HepG2 (cell line): ENCODE results near the gene IGSF21. TPM values are rescaled to one million over a fixed set of nuclear protein-coding genes. Genes with fewer than 3 reads are reported as not detected.
A peak's percentile ranks its signal among the peaks of the same experiment; 100 is the strongest.

Source experiments
- ATM ChIP-seq: fragments of 450-650 bp; IDR thresholded peaks from 2 replicates; pipeline ENCODE4 v1.7.1; 2017; ENCODE audit warnings: mild to moderate bottlenecking, borderline replicate concordance
- CBFB ChIP-seq: sonication (generic); formaldehyde crosslinking; IDR thresholded peaks from 2 replicates; pipeline ENCODE4 v1.4.0; 2020; ENCODE audit warnings: missing genetic modification reagents
- CBX1 ChIP-seq: IDR thresholded peaks from one replicate; pipeline ENCODE4 v1.6.1; 2016; ENCODE audit warnings: antibody characterized with exemption, low read depth
- DR1 ChIP-seq: sonication (generic); formaldehyde crosslinking; IDR thresholded peaks from 2 replicates; pipeline ENCODE4 v1.8.0; 2021; ENCODE audit warnings: mild to moderate bottlenecking, missing genetic modification reagents, inconsistent platforms
- FOXA1 ChIP-seq, 2 experiments: fragments of 450-650 bp in 1 of 2; sonication (generic) in 1 of 2; formaldehyde crosslinking in 1 of 2; IDR thresholded peaks; 2 replicates each; pipeline versions ENCODE4 v1.4.0 to v1.6.1; 2016 to 2020; ENCODE audit warnings: missing genetic modification reagents in 1 of 2
- IRF2 ChIP-seq: IDR thresholded peaks from 2 replicates; pipeline ENCODE4 v1.6.1; 2018; ENCODE audit warnings: missing genetic modification reagents, missing compliant biosample characterization
- MBD4 ChIP-seq: IDR thresholded peaks from 2 replicates; pipeline ENCODE4 v1.6.1; 2012; ENCODE audit warnings: low read length, inconsistent platforms, borderline replicate concordance
- NCOA2 ChIP-seq: sonication (generic); formaldehyde crosslinking; IDR thresholded peaks from 2 replicates; pipeline ENCODE4 v1.8.0; 2022; ENCODE audit warnings: inconsistent platforms
- NR2F1 ChIP-seq, 2 experiments: fragments of 450-650 bp in 1 of 2; formaldehyde crosslinking in 1 of 2; IDR thresholded peaks; 2 replicates each; pipeline versions ENCODE4 v1.5.0 to v1.6.1; 2016 to 2020; ENCODE audit warnings: mild to moderate bottlenecking in 1 of 2, missing compliant biosample characterization in 1 of 2, missing genetic modification reagents in 1 of 2, moderate library complexity in 1 of 2
- PRMT3 ChIP-seq: sonication (generic); formaldehyde crosslinking; IDR thresholded peaks from 2 replicates; pipeline ENCODE4 v1.8.1; 2022; ENCODE audit warnings: low read depth, mild to moderate bottlenecking, moderate library complexity, missing genetic modification reagents, borderline replicate concordance
- REL ChIP-seq: sonication (generic); formaldehyde crosslinking; conservative IDR thresholded peaks from 2 replicates; pipeline ENCODE4 v1.8.0; 2022; ENCODE audit warnings: mild to moderate bottlenecking, missing genetic modification reagents, moderate library complexity
- RFX3 ChIP-seq: IDR thresholded peaks from 2 replicates; pipeline ENCODE4 v1.6.1; 2016; ENCODE audit warnings: missing biosample characterization, missing genetic modification reagents
- RXRB ChIP-seq: IDR thresholded peaks from 2 replicates; pipeline ENCODE4 v1.6.1; 2016; ENCODE audit warnings: borderline replicate concordance, missing genetic modification reagents, missing compliant biosample characterization
- SOX13 ChIP-seq, 3 experiments: fragments of 450-650 bp in 1 of 3; sonication (generic) in 1 of 3; formaldehyde crosslinking in 1 of 3; IDR thresholded peaks in 2 of 3; conservative IDR thresholded peaks in 1 of 3; 2 replicates each; pipeline versions ENCODE4 v1.5.0 to v1.6.1; 2016 to 2020; ENCODE audit warnings: antibody characterized with exemption in 1 of 3, mild to moderate bottlenecking in 1 of 3, missing compliant biosample characterization in 1 of 3, missing genetic modification reagents in 1 of 3, moderate library complexity in 1 of 3
- SOX5 ChIP-seq: IDR thresholded peaks from 2 replicates; pipeline ENCODE4 v1.6.1; 2016; ENCODE audit warnings: borderline replicate concordance
- ZKSCAN5 ChIP-seq: sonication (generic); formaldehyde crosslinking; IDR thresholded peaks from 2 replicates; pipeline ENCODE4 v1.5.1; 2020; ENCODE audit warnings: mild to moderate bottlenecking, missing genetic modification reagents
- ZNF225 ChIP-seq: sonication (generic); formaldehyde crosslinking; IDR thresholded peaks from 2 replicates; pipeline ENCODE4 v1.4.0; 2020; ENCODE audit warnings: mild to moderate bottlenecking, missing genetic modification reagents
- ZNF256 ChIP-seq: sonication (generic); formaldehyde crosslinking; conservative IDR thresholded peaks from 2 replicates; pipeline ENCODE4 v1.4.0; 2020; ENCODE audit warnings: missing genetic modification reagents
- ZNF607 ChIP-seq: sonication (generic); formaldehyde crosslinking; IDR thresholded peaks from 2 replicates; pipeline ENCODE4 v1.5.1; 2020; ENCODE audit warnings: missing genetic modification reagents, mild to moderate bottlenecking, borderline replicate concordance
- ZNF772 ChIP-seq: sonication (generic); formaldehyde crosslinking; IDR thresholded peaks from 2 replicates; pipeline ENCODE4 v1.5.0; 2020; ENCODE audit warnings: mild to moderate bottlenecking, missing genetic modification reagents
- ZNF878 ChIP-seq: sonication (generic); formaldehyde crosslinking; IDR thresholded peaks from 2 replicates; pipeline ENCODE4 v1.8.1; 2023; ENCODE audit warnings: mild to moderate bottlenecking, missing genetic modification reagents, moderate library complexity
- polyA plus RNA-seq, 8 experiments: library from polyadenylated mRNA; depleted of rRNA in 3 of 8; stranded (reverse) in 7 of 8; unstranded in 1 of 8; fragments of >200 nt; fragmentation: Illumina TruSeq in 4 of 8; extraction: Trizol in 4 of 8; gene quantifications; 2 replicates each; pipeline versions ENCODE4 v1.2.1 to v1.2.3, GENCODE V29; 2011 to 2016; ENCODE audit warnings: low read depth in 4 of 8, missing spikeins in 1 of 8, mixed read lengths in 1 of 8; ENCODE audit not compliant: insufficient read depth in 1 of 8
- total RNA-seq, 5 experiments: library from RNA; depleted of rRNA; stranded (reverse); fragments of >200 nt; fragmentation: Illumina TruSeq; extraction: Trizol; gene quantifications; 2 replicates each; pipeline ENCODE4 v1.2.3, GENCODE V29; 2016; ENCODE audit warnings: low read depth in 1 of 5
- TF ChIP-seq, protein P1 (sequence below): sonication (generic); formaldehyde crosslinking; IDR thresholded peaks from 2 replicates; pipeline ENCODE4 v1.4.0; 2020; ENCODE audit warnings: mild to moderate bottlenecking, missing genetic modification reagents
- TF ChIP-seq, protein P2 (sequence below): sonication (generic); formaldehyde crosslinking; conservative IDR thresholded peaks from 2 replicates; pipeline ENCODE4 v1.4.0; 2020; ENCODE audit warnings: missing genetic modification reagents
- TF ChIP-seq, protein P3 (sequence below): sonication (generic); formaldehyde crosslinking; IDR thresholded peaks from 2 replicates; pipeline ENCODE4 v1.4.0; 2020; ENCODE audit warnings: missing genetic modification reagents
- TF ChIP-seq, protein P4 (sequence below): IDR thresholded peaks from 2 replicates; pipeline ENCODE4 v1.6.1; 2016; ENCODE audit warnings: mild to moderate bottlenecking

The IGSF21 gene
- total and polyA plus RNA-seq, 2 of the 13 experiments (the other 11 are each of a cell fraction or from before 2014, with no cell fraction given), result not detected

DNA sequence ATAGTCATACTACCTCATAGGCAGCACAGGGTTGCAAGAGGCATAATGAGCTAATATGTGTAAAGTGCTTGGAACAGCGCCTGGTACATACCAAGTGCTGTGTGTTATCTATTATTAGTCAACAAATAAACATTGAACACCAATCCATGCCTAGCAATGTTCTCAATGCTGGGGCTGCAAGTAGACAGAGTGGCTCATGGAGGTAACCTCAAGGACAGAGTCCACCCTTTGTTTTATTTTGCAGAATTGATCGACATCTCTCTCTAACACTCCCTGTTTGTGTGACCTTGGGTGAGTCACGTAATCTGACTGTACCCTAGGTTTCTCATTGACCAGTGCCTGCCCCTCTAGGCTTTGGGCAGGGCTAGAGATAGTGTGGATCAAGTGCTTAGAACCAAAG, 209.2 kb downstream of the IGSF21 start (continued):
- TF ChIP-seq, protein P1, sequence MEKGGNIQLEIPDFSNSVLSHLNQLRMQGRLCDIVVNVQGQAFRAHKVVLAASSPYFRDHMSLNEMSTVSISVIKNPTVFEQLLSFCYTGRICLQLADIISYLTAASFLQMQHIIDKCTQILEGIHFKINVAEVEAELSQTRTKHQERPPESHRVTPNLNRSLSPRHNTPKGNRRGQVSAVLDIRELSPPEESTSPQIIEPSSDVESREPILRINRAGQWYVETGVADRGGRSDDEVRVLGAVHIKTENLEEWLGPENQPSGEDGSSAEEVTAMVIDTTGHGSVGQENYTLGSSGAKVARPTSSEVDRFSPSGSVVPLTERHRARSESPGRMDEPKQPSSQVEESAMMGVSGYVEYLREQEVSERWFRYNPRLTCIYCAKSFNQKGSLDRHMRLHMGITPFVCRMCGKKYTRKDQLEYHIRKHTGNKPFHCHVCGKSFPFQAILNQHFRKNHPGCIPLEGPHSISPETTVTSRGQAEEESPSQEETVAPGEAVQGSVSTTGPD, result no peak
- no peak for TF ChIP-seq DR1 (CRISPR knock-in tag)
- TF ChIP-seq ZKSCAN5, result no peak
- no peak for TF ChIP-seq ZNF878 (CRISPR knock-in tag)
- no peak for TF ChIP-seq IRF2
- TF ChIP-seq NR2F1 (CRISPR knock-in tag; IDR thresholded peaks at IDR 0.05), result no peak
- TF ChIP-seq ZNF225 (CRISPR knock-in tag), result no peak
- peak; percentile 80 for TF ChIP-seq SOX5
- no peak for TF ChIP-seq FOXA1 (IDR thresholded peaks at IDR 0.05)
- TF ChIP-seq FOXA1 (CRISPR knock-in tag; IDR thresholded peaks at IDR 0.05), result peak; percentile 44
- TF ChIP-seq, protein P2, sequence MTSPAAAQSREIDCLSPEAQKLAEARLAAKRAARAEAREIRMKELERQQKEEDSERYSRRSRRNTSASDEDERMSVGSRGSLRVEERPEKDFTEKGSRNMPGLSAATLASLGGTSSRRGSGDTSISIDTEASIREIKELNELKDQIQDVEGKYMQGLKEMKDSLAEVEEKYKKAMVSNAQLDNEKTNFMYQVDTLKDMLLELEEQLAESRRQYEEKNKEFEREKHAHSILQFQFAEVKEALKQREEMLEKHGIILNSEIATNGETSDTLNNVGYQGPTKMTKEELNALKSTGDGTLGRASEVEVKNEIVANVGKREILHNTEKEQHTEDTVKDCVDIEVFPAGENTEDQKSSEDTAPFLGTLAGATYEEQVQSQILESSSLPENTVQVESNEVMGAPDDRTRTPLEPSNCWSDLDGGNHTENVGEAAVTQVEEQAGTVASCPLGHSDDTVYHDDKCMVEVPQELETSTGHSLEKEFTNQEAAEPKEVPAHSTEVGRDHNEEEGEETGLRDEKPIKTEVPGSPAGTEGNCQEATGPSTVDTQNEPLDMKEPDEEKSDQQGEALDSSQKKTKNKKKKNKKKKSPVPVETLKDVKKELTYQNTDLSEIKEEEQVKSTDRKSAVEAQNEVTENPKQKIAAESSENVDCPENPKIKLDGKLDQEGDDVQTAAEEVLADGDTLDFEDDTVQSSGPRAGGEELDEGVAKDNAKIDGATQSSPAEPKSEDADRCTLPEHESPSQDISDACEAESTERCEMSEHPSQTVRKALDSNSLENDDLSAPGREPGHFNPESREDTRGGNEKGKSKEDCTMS (CRISPR knock-in tag), result no peak
- no peak for TF ChIP-seq MBD4
- 0 out of 2 replicates have a peak, but pooled peaks have one; percentile 25 for TF ChIP-seq NCOA2 (CRISPR knock-in tag)
- TF ChIP-seq ZNF256 (CRISPR knock-in tag), result no peak
- no peak for TF ChIP-seq CBFB (CRISPR knock-in tag)
- TF ChIP-seq RFX3 (CRISPR knock-in tag), result no peak
- TF ChIP-seq SOX13 (IDR thresholded peaks at IDR 0.05), result no peak
- peak in 1 of 2 experiments; percentile 51; a peak in 1 of 4 replicates for TF ChIP-seq SOX13 (CRISPR knock-in tag; conservative IDR thresholded peaks at IDR 0.05 in 1 of 2, IDR thresholded peaks at IDR 0.05 in 1 of 2)
- TF ChIP-seq ZNF607, result no peak
- TF ChIP-seq CBX1, result no peak
- TF ChIP-seq, protein P3, sequence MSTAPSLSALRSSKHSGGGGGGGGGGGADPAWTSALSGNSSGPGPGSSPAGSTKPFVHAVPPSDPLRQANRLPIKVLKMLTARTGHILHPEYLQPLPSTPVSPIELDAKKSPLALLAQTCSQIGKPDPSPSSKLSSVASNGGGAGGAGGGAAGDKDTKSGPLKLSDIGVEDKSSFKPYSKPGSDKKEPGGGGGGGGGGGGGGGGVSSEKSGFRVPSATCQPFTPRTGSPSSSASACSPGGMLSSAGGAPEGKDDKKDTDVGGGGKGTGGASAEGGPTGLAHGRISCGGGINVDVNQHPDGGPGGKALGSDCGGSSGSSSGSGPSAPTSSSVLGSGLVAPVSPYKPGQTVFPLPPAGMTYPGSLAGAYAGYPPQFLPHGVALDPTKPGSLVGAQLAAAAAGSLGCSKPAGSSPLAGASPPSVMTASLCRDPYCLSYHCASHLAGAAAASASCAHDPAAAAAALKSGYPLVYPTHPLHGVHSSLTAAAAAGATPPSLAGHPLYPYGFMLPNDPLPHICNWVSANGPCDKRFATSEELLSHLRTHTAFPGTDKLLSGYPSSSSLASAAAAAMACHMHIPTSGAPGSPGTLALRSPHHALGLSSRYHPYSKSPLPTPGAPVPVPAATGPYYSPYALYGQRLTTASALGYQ (CRISPR knock-in tag), result peak; percentile 33; the same call in 1 of the 2 replicates
- no peak for TF ChIP-seq ZNF772
- TF ChIP-seq REL, result no peak
- TF ChIP-seq PRMT3 (CRISPR knock-in tag), result no peak
- peak; percentile 54; the same call in 1 of the 2 replicates for TF ChIP-seq RXRB
- TF ChIP-seq ATM, result no peak
- TF ChIP-seq, protein P4, sequence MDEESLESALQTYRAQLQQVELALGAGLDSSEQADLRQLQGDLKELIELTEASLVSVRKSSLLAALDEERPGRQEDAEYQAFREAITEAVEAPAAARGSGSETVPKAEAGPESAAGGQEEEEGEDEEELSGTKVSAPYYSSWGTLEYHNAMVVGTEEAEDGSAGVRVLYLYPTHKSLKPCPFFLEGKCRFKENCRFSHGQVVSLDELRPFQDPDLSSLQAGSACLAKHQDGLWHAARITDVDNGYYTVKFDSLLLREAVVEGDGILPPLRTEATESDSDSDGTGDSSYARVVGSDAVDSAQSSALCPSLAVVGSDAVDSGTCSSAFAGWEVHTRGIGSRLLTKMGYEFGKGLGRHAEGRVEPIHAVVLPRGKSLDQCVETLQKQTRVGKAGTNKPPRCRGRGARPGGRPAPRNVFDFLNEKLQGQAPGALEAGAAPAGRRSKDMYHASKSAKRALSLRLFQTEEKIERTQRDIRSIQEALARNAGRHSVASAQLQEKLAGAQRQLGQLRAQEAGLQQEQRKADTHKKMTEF (CRISPR knock-in tag), result peak; percentile 45; the same call in 1 of the 2 replicates
